Adipose tissue (tissue), 3 donors: ENCODE results near the gene ADAMTS3. TPM values are rescaled to one million over a fixed set of nuclear protein-coding genes. Genes with fewer than 3 reads are reported as not detected.
"Not testable (repeated sequence)": the region's sequence is repeated elsewhere in the genome, so short reads cannot be mapped to it uniquely, and the experiment has no call there.

Experiments used
- H3K27ac ChIP-seq: one replicate; pipeline ENCODE4 v1.5.1; 2013; ENCODE audit warnings: low read depth, low read length
- WGBS, 3 donors: extraction: QIAGEN DNeasy Blood & Tissue Kit; methylation state at CpG; one replicate each; pipeline ENCODE4 v1.1.7; 2013; 5-methylcytosine and 5-hydroxymethylcytosine counted together
- polyA plus RNA-seq, 3 donors: library from polyadenylated mRNA; stranded (reverse); fragments of 200-250 nt; gene quantifications; one replicate each; pipeline ENCODE4 v1.2.3, GENCODE V29; 2013
- donor health status: healthy with polysubstance abuse.
- donor health status: Bipolar disorder and iron deficiency.
- donor health status: healthy.

The ADAMTS3 gene
- polyA plus RNA-seq, 3 donors: 0.13 to 1.1 (median 0.79) TPM

DNA sequence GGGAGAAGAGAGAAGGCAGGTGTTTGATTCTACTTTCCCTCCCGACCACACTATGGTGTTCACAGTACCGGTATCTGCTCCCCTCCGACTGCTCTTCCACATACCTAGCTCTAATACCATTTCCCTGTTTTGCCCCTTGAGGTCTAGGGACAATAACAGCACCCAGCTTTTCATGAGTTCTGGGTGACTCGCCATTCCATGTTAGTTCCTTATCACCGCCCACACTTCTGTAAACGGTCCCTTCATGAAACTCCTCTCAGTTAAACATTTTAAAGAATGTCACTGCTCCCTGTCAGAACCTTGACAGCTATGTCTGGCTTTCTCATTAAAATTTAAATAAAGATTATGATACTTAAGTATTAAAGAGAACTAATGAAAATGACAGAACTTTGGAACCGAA lies 136.7 kb downstream of the ADAMTS3 start:
- no peak overlapping the region for H3K27ac ChIP-seq
- 73 to 90% (median 82%) methylated on average over 7 of the region's 7 CpGs for WGBS, 3 donors

DNA sequence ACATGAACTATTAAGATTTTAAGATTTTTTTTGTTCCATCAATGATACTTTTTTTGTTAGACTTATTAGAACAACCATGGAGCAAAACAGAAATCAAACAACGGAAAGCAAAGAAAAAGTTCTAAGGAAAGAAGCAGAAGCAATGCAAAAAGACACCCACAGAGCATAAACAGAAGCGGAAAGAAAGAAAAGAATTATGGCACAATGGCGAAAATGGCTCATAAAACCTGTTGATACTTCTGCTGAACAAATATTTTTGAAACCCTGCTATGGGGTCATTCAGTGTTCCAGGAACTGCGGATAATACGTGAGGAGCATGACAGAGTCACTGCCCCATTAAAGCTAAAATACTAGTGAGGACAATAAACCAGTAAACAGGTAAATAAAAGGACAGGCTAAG lies 138.0 kb downstream of the ADAMTS3 start:
- WGBS, 3 donors: 88 to 92% (median 91%) methylated on average over 5 of the region's 5 CpGs
- no peak overlapping the region for H3K27ac ChIP-seq

DNA sequence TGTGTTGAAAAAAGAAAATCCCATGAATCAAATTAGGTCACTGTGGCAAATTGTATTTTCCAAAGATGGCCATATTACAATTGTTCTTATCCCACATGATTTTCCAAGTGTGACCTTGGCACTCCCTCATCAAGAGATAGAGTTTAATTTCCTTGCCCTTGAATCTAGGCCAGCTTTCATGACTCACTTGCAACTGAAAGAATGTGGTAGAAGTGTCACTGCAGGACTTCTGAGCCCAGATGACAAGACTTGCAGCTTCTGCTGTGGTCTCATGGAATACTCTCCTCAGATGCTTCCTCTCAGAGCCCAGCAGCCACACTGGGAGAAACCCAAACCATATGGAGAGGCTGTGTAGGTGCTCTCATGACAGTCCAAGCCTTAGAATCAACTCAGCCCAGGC lies 139.0 kb downstream of the ADAMTS3 start:
- H3K27ac ChIP-seq: no peak overlapping the region

DNA sequence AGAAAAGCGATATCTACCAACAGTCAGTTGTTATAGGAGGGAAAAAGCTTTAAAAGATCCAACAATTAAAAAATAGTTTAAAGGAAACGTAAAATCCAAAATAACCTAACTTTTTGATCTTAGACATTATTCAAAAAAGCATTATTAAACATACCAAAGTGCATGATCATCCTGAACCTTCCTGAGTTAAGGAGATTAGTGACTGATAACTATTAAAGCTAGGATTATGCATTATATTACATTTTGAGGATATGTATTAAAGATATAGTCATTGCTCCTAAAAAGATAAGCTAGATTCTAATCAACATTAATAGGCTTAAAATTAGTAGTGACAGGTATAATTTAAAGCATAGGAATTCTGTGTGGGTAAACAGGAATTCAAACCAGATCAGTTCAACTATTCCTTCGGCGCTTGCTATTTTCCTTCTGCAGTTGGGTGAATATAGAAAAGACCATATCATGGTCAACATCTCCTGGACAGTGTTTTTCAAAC lies 139.6 kb downstream of the ADAMTS3 start:
- 91 to 95% (median 94%) methylated on average over 4 of the region's 4 CpGs for WGBS, 3 donors

DNA sequence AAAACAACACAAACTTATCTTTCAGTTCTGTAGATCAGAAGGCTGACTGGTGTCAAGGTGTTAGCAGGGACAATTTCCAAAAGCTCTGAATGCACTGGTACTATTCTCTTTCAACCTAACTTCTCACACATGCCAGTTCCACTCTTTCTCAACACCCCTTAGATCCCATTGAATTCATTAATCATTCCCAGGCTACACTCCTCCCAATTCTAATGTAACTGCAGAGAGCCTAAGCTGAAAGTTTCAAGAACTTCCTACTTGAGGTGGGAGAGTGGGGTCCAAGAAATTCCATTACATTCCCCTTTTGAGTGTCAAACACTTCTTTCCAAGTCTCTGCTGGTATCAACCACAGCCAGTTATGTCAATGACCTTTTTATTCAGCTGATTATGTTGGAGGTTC lies 142.0 kb downstream of the ADAMTS3 start:
- no peak overlapping the region for H3K27ac ChIP-seq

More for the DNA sequence above, 139.6 kb downstream of the ADAMTS3 start:
- H3K27ac ChIP-seq: no peak overlapping the region

DNA sequence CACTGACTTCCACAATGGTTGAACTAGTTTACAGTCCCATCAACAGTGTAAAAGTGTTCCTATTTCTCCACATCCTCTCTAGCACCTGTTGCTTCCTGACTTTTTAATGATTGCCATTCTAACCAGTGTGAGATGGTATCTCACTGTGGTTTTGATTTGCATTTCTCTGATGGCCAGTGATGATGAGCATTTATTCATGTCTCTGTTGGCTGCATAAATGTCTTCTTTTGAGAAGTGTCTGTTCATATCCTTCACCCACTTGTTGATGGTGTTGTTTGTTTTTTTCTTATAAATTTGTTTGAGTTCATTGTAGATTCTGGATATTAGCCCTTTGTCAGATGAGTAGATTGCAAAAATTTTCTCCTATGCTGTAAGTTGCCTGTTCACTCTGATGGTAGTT lies 143.1 kb downstream of the ADAMTS3 start:
- not testable (repeated sequence) for H3K27ac ChIP-seq

DNA sequence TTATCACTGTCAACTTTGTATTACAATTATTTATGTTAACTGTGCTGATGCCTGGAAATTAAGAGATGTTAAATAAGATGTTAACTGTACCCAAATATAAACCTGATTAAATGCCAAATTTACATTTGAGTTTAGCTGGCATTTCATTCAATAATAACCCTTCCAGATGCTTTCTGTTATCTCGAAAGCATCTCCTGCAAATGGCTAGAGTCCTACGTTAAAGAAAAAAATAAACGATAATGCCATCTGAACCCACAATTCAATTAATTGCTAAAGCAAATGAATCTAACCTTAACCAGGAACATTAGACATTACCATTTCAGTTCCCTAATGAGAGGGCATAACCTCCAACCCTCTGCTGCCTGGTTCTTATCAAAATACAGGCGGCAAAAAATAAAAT lies 145.0 kb downstream of the ADAMTS3 start:
- WGBS, 3 donors: 62 to 79% (median 68%) methylated on average over 4 of the region's 4 CpGs
- H3K27ac ChIP-seq: no peak overlapping the region

DNA sequence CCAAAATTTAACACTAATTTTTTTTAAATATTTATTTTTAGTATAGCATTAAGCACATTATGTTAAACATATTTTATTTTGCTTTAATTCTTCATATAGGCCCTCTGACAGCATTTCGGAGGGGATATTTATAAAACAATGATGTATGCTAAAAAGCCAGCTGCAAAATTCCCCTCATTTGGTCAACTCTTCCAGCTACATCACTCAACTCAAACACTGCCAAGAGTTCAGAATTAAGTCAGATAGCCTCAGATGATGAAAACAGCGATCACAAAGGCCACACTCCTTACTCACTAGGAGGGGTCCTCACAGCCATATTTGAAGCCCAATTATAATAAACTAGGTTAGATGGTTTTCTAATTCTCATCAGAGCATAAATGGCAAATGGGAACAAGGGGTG lies 146.6 kb downstream of the ADAMTS3 start:
- no peak overlapping the region for H3K27ac ChIP-seq
- 79 to 90% (median 86%) methylated on average over 2 of the region's 2 CpGs for WGBS, 3 donors

DNA sequence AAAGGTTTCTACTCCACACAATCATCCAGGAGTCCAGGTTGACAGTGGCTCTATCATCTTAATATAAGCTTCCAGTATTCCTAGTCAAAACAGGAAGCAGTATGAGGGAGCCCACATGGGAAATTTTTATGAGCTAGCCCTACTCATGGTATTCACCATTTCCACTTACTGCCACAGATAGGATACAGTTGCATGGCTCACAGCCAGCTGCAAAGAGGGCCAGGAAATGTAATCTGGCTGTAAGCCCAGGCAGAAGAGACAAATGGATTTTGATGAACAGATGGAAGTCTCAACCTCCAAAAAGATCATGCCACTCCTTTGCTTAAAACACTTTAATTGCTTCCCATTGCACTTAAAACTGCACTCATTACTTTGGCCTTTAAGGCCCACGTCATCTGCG lies 150.6 kb downstream of the ADAMTS3 start:
- WGBS, 3 donors: 51 to 82% (median 66%) methylated on average over 2 of the region's 2 CpGs

DNA sequence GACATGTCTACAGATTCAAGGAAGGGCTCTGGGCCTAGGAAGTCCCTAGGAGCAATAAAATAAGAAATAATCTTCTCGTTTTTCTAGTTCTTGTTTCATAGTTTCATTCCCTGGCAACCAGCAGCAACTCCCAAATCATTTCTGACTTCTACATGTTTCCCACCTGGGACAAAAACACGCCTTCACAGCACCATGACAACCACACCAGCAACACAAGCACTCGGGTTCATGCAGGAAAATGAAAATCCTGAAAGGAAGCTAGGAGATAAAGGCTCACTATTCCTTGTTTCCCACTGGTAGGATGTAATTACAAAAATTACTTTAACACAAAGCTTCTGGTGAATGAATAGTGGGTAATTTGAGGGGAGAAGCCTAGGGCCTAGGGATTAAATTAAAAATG lies 158.9 kb downstream of the ADAMTS3 start:
- H3K27ac ChIP-seq: no peak overlapping the region
- 43 to 53% (median 47%) methylated on average over 3 of the region's 3 CpGs for WGBS, 3 donors

More for the DNA sequence above, 150.6 kb downstream of the ADAMTS3 start:
- no peak overlapping the region for H3K27ac ChIP-seq

DNA sequence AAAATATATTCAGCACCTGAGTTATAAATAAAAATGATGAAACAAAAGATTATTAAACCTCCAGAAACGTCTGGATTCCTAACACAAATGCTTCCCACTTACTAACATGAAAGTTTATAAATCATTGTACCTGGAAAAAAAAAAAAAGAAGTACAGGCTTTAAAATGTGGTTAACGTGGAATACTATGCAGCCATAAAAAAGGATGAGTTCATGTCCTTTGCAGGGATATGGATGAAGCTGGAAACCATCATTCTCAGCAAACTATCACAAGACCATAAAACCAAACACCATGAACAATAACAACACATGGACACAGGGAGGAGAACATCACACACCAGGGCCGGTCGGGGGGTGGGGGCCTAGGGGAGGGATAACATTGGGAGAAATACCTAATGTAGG lies 160.5 kb downstream of the ADAMTS3 start:
- H3K27ac ChIP-seq: no peak overlapping the region
- 71 to 79% (median 74%) methylated on average over 4 of the region's 4 CpGs for WGBS, 3 donors

DNA sequence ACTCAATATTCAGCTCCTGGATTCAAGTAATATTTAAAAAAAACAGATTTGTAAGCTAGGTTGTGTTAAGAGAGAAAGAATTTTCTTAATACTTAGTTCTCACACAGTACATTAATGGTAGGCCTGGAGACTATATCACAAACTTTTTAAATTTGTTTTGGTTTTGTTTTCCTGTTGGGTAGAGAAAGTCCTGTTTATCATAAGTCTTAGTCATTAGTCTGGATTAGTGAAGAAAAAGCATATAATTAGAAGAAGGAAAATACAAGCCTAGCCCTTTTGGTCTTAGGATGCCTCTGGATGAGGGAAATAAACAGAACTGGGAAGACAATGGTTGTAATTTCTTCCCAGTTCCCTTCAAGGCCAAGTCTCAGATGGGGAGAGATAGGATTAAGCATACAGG lies 163.6 kb downstream of the ADAMTS3 start:
- H3K27ac ChIP-seq: no peak overlapping the region

DNA sequence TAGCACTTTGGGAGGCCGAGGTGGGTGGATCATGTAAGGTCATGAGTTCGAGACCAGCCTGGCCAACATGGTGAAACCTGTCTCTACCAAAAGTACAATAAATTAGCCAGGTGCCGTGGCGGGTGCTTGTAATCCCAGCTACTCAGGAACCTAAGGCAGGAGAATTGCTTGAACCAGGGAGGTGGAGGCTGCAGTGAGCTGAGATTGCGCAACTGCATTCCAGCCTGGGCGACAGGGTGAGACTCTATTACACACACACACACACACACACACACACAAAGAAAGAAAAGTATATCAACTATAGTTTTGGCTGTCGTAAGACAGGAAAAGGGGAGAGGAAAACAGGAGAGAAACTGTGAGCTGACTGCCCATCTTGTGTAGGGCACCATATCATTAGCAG lies 171.7 kb downstream of the ADAMTS3 start:
- 64 to 90% (median 87%) methylated on average over 7 of the region's 7 CpGs for WGBS, 3 donors
- no peak overlapping the region for H3K27ac ChIP-seq

DNA sequence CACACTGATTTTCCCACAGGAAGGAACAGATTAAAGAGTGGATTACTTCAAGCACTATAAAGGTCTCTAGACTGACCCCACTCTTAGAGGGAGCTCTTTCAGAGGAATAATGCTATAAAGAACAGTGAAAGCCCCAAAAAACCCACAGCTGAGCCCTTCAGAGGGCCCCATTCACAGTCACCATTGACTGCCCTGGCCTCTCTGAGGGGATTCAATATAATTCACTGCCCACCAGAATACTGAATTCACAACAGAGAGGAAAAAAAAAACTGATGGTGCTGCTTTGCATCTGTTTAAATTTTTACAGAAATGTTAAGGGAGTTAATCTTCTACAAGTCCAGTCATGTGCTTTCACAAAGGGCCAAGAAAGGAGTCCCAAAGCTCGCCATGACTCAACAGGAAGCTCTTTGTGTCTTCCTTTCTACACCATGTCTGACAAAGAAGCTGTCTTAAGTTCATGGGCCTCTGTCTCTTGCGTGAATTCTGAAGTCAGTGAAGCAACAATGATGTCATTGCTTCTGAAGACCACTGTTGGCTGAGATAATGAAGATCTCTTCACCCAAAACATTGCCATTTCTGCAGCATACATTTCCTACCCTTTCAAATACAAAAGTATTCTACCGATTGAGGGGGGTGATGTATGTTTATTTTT lies 174.9 kb downstream of the ADAMTS3 start:
- H3K27ac ChIP-seq: no peak overlapping the region
- 81 to 84% (median 82%) methylated on average over 3 of the region's 3 CpGs for WGBS, 3 donors

DNA sequence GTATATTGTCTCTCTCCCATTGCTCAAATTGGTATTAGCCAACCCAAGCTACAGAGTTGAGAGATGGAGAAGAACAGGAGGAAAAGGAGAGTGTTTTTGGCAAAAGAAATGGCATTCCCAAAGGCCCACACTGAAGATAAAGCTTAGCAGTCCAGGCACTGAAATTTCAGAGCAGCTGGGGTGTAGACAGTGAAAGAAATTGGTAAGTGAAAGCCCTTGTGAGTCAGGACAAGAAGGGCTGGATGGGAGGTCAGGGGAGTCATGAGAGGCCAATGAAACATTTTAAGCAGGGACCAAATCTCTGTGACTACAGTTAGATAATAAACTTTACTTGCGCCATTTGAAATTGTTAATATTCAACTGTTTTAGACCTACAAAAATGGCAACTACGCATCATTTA lies 177.7 kb downstream of the ADAMTS3 start:
- no peak overlapping the region for H3K27ac ChIP-seq
- 93 to 97% (median 95%) methylated on average over 2 of the region's 2 CpGs for WGBS, 3 donors

DNA sequence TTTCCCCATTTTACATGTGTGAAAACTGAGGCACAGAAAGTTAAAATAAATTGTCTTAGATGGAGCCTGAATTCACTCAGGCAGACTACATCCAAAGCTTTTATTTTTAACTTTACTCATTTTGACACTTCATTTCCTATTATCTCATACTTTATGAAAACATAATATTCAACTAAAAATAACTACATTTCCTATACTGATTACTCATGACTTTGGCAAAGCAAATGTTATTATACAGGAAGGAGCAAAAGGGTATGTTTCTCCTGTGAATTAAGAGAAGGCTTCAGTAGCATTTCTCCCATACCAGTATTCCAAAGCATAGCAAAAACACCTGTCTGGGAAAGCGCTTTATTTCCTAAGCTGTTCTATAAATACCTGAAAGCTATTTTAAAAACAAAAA lies 178.6 kb downstream of the ADAMTS3 start:
- H3K27ac ChIP-seq: no peak overlapping the region
- 73 to 83% (median 76%) methylated on average over 1 of the region's 1 CpG for WGBS, 3 donors

DNA sequence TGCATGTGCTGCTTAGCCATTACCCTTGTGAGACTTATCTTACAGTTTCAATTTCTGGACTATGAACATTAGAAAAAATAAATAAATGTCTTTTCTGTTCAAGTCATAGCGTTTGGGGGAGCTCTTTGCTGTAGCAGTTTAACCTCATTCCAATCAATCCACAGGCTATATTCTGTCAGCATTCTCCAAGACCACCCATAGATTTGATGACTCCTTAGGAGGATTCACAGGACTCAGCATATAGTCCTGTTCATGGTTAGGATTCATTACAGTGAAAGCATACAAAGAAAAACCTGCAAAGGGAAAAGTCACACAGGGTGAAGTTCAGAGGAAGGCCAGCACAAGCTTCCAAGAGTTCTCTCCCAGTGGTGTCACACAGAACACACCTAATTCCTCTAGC lies 180.5 kb downstream of the ADAMTS3 start:
- WGBS, 3 donors: 56 to 71% (median 67%) methylated on average over 1 of the region's 1 CpG
- no peak overlapping the region for H3K27ac ChIP-seq

DNA sequence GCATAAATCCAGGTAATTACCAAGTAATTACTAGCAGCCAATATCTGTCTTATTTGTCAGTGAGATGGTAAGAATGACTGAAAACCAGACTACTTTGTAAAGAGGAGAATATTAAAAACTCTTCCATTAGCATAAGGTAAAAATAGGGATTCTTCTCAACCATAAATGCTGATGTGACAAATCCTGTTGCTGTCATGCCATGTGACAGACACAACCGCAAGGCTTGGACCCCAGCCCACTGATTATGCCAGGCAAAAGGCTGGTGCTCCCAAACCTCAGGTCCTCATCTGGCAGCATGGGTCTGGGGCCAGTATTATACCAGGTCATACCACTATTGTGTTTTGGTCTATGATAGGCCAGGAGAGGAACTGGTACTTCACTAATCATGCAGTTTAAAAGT lies 181.1 kb downstream of the ADAMTS3 start:
- WGBS, 3 donors: 86 to 94% (median 91%) methylated on average over 1 of the region's 1 CpG
- no peak overlapping the region for H3K27ac ChIP-seq

DNA sequence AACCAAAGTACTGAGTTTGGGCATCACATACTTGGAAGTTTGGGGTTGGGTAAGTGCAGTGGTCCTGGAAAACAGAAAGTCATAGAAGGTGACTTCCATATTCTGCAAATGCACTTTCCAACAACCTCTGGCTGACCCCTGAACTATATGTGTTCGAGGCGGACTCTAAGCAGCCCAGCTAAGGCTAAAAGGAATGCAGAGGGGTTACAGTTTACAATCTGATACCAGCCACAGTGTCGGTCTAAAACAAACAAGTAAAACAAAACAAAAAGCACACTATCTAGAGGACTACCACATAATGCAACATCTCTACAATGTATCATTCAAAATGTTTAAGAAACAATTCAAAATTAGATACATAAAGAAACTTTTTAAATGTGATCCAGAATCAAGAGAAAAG lies 185.6 kb downstream of the ADAMTS3 start:
- no peak overlapping the region for H3K27ac ChIP-seq
- 32 to 74% (median 67%) methylated on average over 3 of the region's 3 CpGs for WGBS, 3 donors

DNA sequence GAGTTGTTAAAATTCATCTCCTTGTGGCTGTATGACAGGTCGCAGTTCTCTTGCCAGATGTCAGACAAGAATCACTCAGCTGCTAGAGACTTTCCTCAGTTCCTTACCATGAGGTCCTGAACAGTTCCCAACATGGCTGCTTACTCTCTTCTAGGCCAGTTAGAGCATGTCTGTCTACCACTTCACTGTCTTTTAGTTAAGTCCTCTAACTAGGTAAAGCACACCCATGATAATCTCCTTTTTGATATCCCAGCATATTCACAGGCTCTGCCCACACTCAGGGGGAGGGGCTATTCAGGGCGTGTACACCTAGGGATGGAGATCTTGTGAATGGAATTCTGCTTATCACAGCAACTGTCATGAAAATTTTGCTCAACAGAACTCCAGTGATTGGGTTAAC lies 190.1 kb downstream of the ADAMTS3 start:
- no peak overlapping the region for H3K27ac ChIP-seq
- 82 to 90% (median 87%) methylated on average over 2 of the region's 2 CpGs for WGBS, 3 donors
